RWPE2 (cell line): ENCODE data around the gene OLA1.

Experiments used
- ATAC-seq: fragments of 200-7000 bp; cut with Tn5 transposase; 3 replicates; pipeline ENCODE4 v1.9.1; 2021; ENCODE audit warnings: low read depth
- DNase-seq: peaks from one replicate; pipeline ENCODE4 v3.0.0-alpha.2; 2020; ENCODE audit warnings: low spot score
- H3K27ac ChIP-seq: fragments of 450-650 bp; 2 replicates; pipeline ENCODE4 v1.5.1; 2017; ENCODE audit warnings: mild to moderate bottlenecking; ENCODE audit not compliant: poor library complexity, severe bottlenecking
- H3K27me3 ChIP-seq: fragments of 250-450 bp; sonication (Bioruptor Pico); 2 replicates; pipeline ENCODE4 v1.5.1; 2021; ENCODE audit warnings: mild to moderate bottlenecking, moderate library complexity; ENCODE audit not compliant: insufficient read depth, poor library complexity, severe bottlenecking
- H3K36me3 ChIP-seq: fragments of 250-450 bp; sonication (Bioruptor Pico); 2 replicates; pipeline ENCODE4 v1.5.1; 2020; ENCODE audit warnings: low read depth, mild to moderate bottlenecking, moderate library complexity
- H3K4me1 ChIP-seq: fragments of 250-450 bp; sonication (Bioruptor Pico); 2 replicates; pipeline ENCODE4 v1.5.1; 2021; ENCODE audit warnings: mild to moderate bottlenecking, moderate library complexity; ENCODE audit not compliant: insufficient read depth, poor library complexity, severe bottlenecking
- H3K4me3 ChIP-seq: fragments of 250-450 bp; sonication (Bioruptor Pico); 2 replicates; pipeline ENCODE4 v1.5.1; 2021; ENCODE audit warnings: mild to moderate bottlenecking, moderate library complexity; ENCODE audit not compliant: severe bottlenecking
- H3K9me3 ChIP-seq: fragments of 250-450 bp; sonication (Bioruptor Pico); 2 replicates; pipeline ENCODE4 v1.5.1; 2021; ENCODE audit warnings: mild to moderate bottlenecking, moderate library complexity; ENCODE audit not compliant: severe bottlenecking
- CTCF ChIP-seq: fragments of 450-650 bp; IDR thresholded peaks from one replicate; pipeline ENCODE4 v1.5.1; 2017; ENCODE audit warnings: mild to moderate bottlenecking, moderate library complexity; ENCODE audit not compliant: poor library complexity, severe bottlenecking

The OLA1 gene

GRCh38 chr2:174222154-174222553 lies 26.2 kb downstream of the OLA1 start:
- Histone ChIP-seq H3K9me3 (no peaks in the 10 kb centered on the region), H3K27me3 (no peaks in the 10 kb centered on the region), H3K36me3 (peaks cover 50% of the 10 kb centered on the region), H3K4me1 (no peaks in the 10 kb centered on the region), H3K4me3 (no peak overlapping the region), H3K27ac (no peak overlapping the region)
- no peak for TF ChIP-seq CTCF
- DNase-seq = no peak
- ATAC-seq = no peak

- Histone ChIP-seq H3K36me3 (peaks cover 33% of the 10 kb centered on the region), H3K27me3 (no peaks in the 10 kb centered on the region)
- no peak for ATAC-seq
Measured at GRCh38 chr2:174219321-174219720, 29.0 kb downstream of the OLA1 start.

DNA sequence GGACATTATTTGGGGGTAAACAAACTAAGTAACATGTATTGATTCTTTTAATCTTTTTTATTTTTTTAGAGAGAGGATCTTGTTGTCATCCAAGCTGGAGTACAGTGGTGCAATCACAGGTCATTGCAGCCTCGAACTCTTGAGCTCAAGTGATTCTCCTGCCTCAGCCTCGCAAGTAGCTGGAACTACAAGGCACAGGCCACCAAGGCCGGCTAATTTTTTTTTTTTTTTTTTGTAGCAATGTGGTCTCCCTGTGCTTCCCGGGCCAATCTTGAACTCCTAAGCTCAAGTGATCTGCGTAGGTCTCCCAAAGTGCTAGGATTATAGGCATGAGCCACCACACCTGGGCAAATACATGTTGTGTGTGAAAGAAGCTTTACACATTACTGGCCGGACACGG lies 29.6 kb downstream of the OLA1 start:
- Histone ChIP-seq H3K4me1 (no peaks in the 10 kb centered on the region), H3K9me3 (no peaks in the 10 kb centered on the region), H3K27ac (no peak overlapping the region), H3K36me3 (peaks cover 33% of the 10 kb centered on the region), H3K4me3 (no peak overlapping the region), H3K27me3 (no peaks in the 10 kb centered on the region)
- no peak for DNase-seq
- no peak for ATAC-seq
- TF ChIP-seq CTCF = no peak

More at GRCh38 chr2:174219321-174219720, 29.0 kb downstream of the OLA1 start:
- Histone ChIP-seq H3K9me3 (no peaks in the 10 kb centered on the region), H3K4me1 (no peaks in the 10 kb centered on the region), H3K4me3 (no peak overlapping the region), H3K27ac (no peak overlapping the region)
- TF ChIP-seq CTCF = no peak
- DNase-seq = no peak

DNA sequence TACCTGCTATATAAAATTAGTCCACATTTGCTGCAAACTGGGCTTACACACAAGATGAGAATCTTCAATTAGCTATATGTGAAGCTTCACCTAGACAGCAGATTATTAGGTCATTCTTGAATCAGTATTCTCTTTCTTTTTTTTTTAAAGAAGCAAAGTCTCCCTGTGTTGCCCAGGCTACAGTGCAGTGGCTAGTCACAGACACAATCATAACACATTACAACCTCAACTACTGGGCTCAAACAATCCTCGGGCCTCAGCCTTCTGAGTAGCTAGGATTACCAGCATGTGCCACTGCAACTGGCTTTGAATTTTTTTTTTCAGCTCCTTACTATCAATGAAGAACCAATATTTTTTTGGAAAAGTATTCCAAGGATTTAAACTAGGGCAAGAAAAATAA lies 30.5 kb downstream of the OLA1 start:
- H3K27me3 ChIP-seq = no peaks in the 10 kb centered on the region
- ATAC-seq (no peak), DNase-seq (no peak)
- no peak for TF ChIP-seq CTCF
- no peak overlapping the region for H3K27ac ChIP-seq
- H3K4me3 ChIP-seq = no peak overlapping the region
- peaks cover 27% of the 10 kb centered on the region for H3K36me3 ChIP-seq
- no peaks in the 10 kb centered on the region for H3K9me3 ChIP-seq
- no peaks in the 10 kb centered on the region for H3K4me1 ChIP-seq

GRCh38 chr2:174211954-174212353 lies 36.4 kb downstream of the OLA1 start:
- Histone ChIP-seq H3K9me3 (no peaks in the 10 kb centered on the region), H3K27ac (no peak overlapping the region)
- no peak for ATAC-seq

More at GRCh38 chr2:174211954-174212353, 36.4 kb downstream of the OLA1 start:
- no peaks in the 10 kb centered on the region for H3K27me3 ChIP-seq
- no peak for DNase-seq
- no peak for TF ChIP-seq CTCF
- H3K4me1 ChIP-seq = no peaks in the 10 kb centered on the region
- 0 out of 2 replicates have a peak, but pooled peaks cover 2% of the 10 kb centered on the region for H3K36me3 ChIP-seq
- H3K4me3 ChIP-seq = no peak overlapping the region
